Right lobe of liver (tissue), 6 donors: ENCODE data around the gene SLC37A4. TPM values are rescaled to one million over a fixed set of nuclear protein-coding genes. Genes with fewer than 3 reads are reported as not detected.
"Not testable (repeated sequence)": the region's sequence is repeated elsewhere in the genome, so short reads cannot be mapped to it uniquely, and the experiment has no call there.

Experiments used
- ATAC-seq, 4 donors: fragments of 200-7000 bp; cut with Tn5 transposase; one replicate each; pipeline ENCODE4 v1.9.1; 2020; ENCODE audit warnings: mild to moderate bottlenecking in 4 of 4, moderate library complexity in 4 of 4
- DNase-seq, 3 donors: peaks; one replicate each; pipeline ENCODE4 v3.0.0-alpha.2; 2020
- H3K27ac ChIP-seq, 3 donors: fragments of 200-600 bp; one replicate each; pipeline ENCODE4 v1.8.0; 2022
- H3K27me3 ChIP-seq, 2 donors: fragments of 200-600 bp; one replicate each; pipeline ENCODE4 v1.8.0; 2022
- H3K36me3 ChIP-seq, 4 donors: fragments of 200-600 bp; sonication (generic) in 1 of 4; one replicate each; pipeline versions ENCODE4 v1.5.1 to v1.8.0; 2017 to 2022; ENCODE audit warnings: control low read depth in 1 of 4
- H3K4me1 ChIP-seq, 4 donors: fragments of 200-600 bp; sonication (generic) in 1 of 4; one replicate each; pipeline versions ENCODE4 v1.5.1 to v1.8.0; 2017 to 2022; ENCODE audit warnings: control low read depth in 1 of 4
- H3K4me3 ChIP-seq, 3 donors: fragments of 200-600 bp; one replicate each; pipeline ENCODE4 v1.8.0; 2022
- H3K9me3 ChIP-seq, 4 donors: fragments of 200-600 bp; sonication (generic) in 1 of 4; one replicate each; pipeline versions ENCODE4 v1.5.1 to v1.8.0; 2017 to 2022; ENCODE audit warnings: control low read depth in 1 of 4
- CTCF ChIP-seq, 4 donors: fragments of 200-600 bp in 3 of 4; fragments of 450-650 bp in 1 of 4; IDR thresholded peaks; one replicate each; pipeline versions ENCODE4 v1.5.1 to v1.8.0; 2016 to 2022; ENCODE audit warnings: antibody characterized with exemption in 4 of 4, mild to moderate bottlenecking in 2 of 4
- POLR2A ChIP-seq: fragments of 450-650 bp; IDR thresholded peaks from one replicate; pipeline ENCODE4 v1.6.1; 2017; ENCODE audit warnings: antibody characterized with exemption, mild to moderate bottlenecking
- WGBS: methylation state at CpG from one replicate; pipeline ENCODE4 v1.1.6; 2018; ENCODE audit warnings: low coverage, low lambda C conversion rate; ENCODE audit not compliant: insufficient coverage; ENCODE audit errors: missing lambda C conversion rate; 5-methylcytosine and 5-hydroxymethylcytosine counted together
- intact Hi-C, 2 donors: fragments of 100-400 bp; cut with DNase I; formaldehyde crosslinking; loops; one replicate each; pipeline versions ENCODE4 v1.11.2 to v1.14.1; 2022
- total RNA-seq, 6 experiments: library from RNA; depleted of rRNA in 2 of 6; stranded (reverse); fragments of >200 nt in 2 of 6; fragmentation: NEBNext Ultra II Directional in 3 of 6; extraction: Animal tissue kit (Norgen Biotek cat#: 25700) in 3 of 6; gene quantifications; one replicate each; pipeline versions ENCODE4 v1.1.0 to v1.2.4, GENCODE V29; 2016 to 2023
- donor health status: DM: no; HTN: yes; CAD: no.
- donor health status: DM: no; HTN: no; CAD: no.
- donor health status: DM: no; HTN: no; CAD: no.
- donor health status: DM: no; HTN: yes; CAD: no.
- donor health status: DM: no; HTN: yes; CAD: no.

The SLC37A4 gene
- total RNA-seq, 6 experiments from 2014 or later, result 78.5 to 177 (median 147) TPM

GRCh38 chr11:118996926-118997626 lies 33.6 kb downstream of the SLC37A4 start:
- ATAC-seq (peak; percentile 5 to 11 (median 10)), DNase-seq (no peak)
- no peak for TF ChIP-seq POLR2A
- TF ChIP-seq CTCF (IDR thresholded peaks at IDR 0.05), result no peak
- H3K4me3 ChIP-seq, result peak overlapping the region; percentile 90 to 97 (median 97)
- intact Hi-C loops, result no loop called here
- H3K9me3 ChIP-seq, result no peaks in the 10 kb centered on the region
- peaks cover 0 to 22% (median 4%) of the 10 kb centered on the region in 4 donors for H3K36me3 ChIP-seq
- H3K4me1 ChIP-seq, result peaks cover 0 to 13% (median 6%) of the 10 kb centered on the region in 4 donors
- 48% methylated on average over 9 of the region's 22 CpGs for WGBS
- H3K27me3 ChIP-seq, result no peaks in the 10 kb centered on the region
- H3K27ac ChIP-seq, result peak overlapping the region in 1 of 3 donors; percentile 22

GRCh38 chr11:118991486-118992038 lies 39.1 kb downstream of the SLC37A4 start:
- H3K27ac ChIP-seq, H3K4me1 ChIP-seq, H3K9me3 ChIP-seq, ATAC-seq, H3K27me3 ChIP-seq, DNase-seq, H3K36me3 ChIP-seq, intact Hi-C loops, H3K4me3 ChIP-seq: not testable (repeated sequence)
- 100% methylated on average over 1 of the region's 44 CpGs for WGBS

GRCh38 chr11:118988280-118988679 lies 42.4 kb downstream of the SLC37A4 start:
- no peak for DNase-seq
- Histone ChIP-seq H3K36me3 (no peaks in the 10 kb centered on the region), H3K4me3 (no peak overlapping the region), H3K9me3 (no peaks in the 10 kb centered on the region), H3K4me1 (no peaks in the 10 kb centered on the region), H3K27ac (no peak overlapping the region), H3K27me3 (no peaks in the 10 kb centered on the region)
- intact Hi-C loops, result no loop called here
- TF ChIP-seq POLR2A (no peak), CTCF (IDR thresholded peaks at IDR 0.05) (no peak)
- 85% methylated on average over 5 of the region's 5 CpGs for WGBS
- no peak for ATAC-seq

GRCh38 chr11:118984825-118985224 lies 45.9 kb downstream of the SLC37A4 start:
- no peak for ATAC-seq
- DNase-seq, result no peak
- intact Hi-C loops, result no loop called here
- TF ChIP-seq POLR2A (no peak), CTCF (IDR thresholded peaks at IDR 0.05) (no peak)
- Histone ChIP-seq H3K36me3 (no peaks in the 10 kb centered on the region), H3K4me3 (no peak overlapping the region), H3K4me1 (no peaks in the 10 kb centered on the region), H3K27me3 (no peaks in the 10 kb centered on the region), H3K27ac (no peak overlapping the region), H3K9me3 (no peaks in the 10 kb centered on the region)
- no CpG with 5 or more reads among the region's 2 CpGs for WGBS

- 67% methylated on average over 5 of the region's 8 CpGs for WGBS
- H3K27ac ChIP-seq, H3K27me3 ChIP-seq, H3K36me3 ChIP-seq, DNase-seq, H3K4me1 ChIP-seq, ATAC-seq, intact Hi-C loops, H3K9me3 ChIP-seq, H3K4me3 ChIP-seq: not testable (repeated sequence)
Observed at GRCh38 chr11:118984337-118984736, 46.3 kb downstream of the SLC37A4 start.
